C4-2B (cell line): ENCODE measurements around the gene FBXL17.

Experiments
- CTCF ChIP-seq: fragments of 450-650 bp; conservative IDR thresholded peaks from 2 replicates; pipeline ENCODE4 v1.5.1; 2017; ENCODE audit warnings: mild to moderate bottlenecking
- ZFX ChIP-seq: fragments of 450-650 bp; IDR thresholded peaks from 2 replicates; pipeline ENCODE4 v1.6.1; 2017

- no peak for TF ChIP-seq CTCF
- no peak for TF ChIP-seq ZFX
Observed at GRCh38 chr5:108315829-108316228, 66.1 kb downstream of the FBXL17 start.
